ENCODE measurements around the gene TYW5.

Gene TYW5

DNA sequence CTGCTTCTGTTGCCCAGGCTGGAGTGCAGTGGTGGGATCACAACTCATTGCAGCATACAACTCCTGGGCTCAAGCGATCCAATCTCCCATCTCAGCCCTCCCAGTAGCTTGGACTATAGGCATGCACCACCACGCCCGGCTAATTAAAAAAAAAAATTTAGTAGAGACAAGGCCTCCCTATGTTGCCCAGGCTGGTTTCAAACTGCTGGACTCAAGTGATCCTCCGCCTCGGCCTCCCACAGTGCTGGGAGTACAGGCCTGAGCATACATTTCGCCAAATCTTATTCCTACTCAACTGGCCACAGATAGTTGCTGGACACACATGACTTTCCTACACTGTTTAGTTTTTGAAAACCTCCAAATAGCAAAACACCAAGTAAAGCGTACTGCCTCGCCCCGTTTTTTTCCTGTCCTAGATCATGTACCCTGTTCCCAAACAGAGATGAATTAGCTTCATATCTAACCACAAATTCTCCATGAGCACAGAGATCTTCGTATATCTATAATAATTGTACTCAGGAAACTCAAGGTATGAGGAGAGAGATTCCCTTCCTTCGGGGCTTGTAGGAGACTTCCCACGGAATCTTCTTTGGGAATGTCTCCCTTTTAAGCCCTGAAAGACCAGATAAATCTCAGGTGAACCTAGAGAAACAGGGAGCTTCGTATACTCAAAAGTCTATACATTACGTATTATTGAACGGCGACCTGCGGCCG is 44.8 kb downstream of the TYW5 start:
- Histone ChIP-seq H3K79me1 (ENCODE audit: low read length) (no peaks in the 10 kb centered on the region), H4K8ac (ENCODE audit: low read depth, low read length) (peak overlapping the region; percentile 78), H3K36me3 (ENCODE audit: control insufficient read depth, insufficient read depth, low read length) (no peaks in the 10 kb centered on the region), H2BK120ac (ENCODE audit: low read depth, low read length) (no peak overlapping the region), H3K56ac (ENCODE audit: low read length) (peak overlapping the region; percentile 73), H2BK5ac (ENCODE audit: low read length) (no peak overlapping the region), H4K5ac (ENCODE audit: low read length) (peak overlapping the region; percentile 100), H3K18ac (ENCODE audit: low read length) (no peak overlapping the region), H3K4ac (ENCODE audit: low read depth, low read length) (no peak overlapping the region), H2AK5ac (ENCODE audit: low read length) (no peak overlapping the region), H3K4me2 (ENCODE audit: low read length) (peak overlapping the region; percentile 59), H3K27me3 (ENCODE audit: insufficient read depth, low read length, poor library complexity) (no peaks in the 10 kb centered on the region), H3K4me1 (ENCODE audit: control insufficient read depth, low read depth, low read length) (no peaks in the 10 kb centered on the region), H3K4me3 (ENCODE audit: low read length) (peak overlapping the region; percentile 49), H3K9ac (ENCODE audit: low read length) (peak overlapping the region; percentile 77), H2BK15ac (replicated peaks; ENCODE audit: low read depth) (no peak overlapping the region), H3K27ac (ENCODE audit: low read depth, low read length) (no peak overlapping the region), H3K79me2 (ENCODE audit: control insufficient read depth, insufficient read depth, low read length) (peaks cover 32% of the 10 kb centered on the region), H3K23ac (ENCODE audit: low read length) (no peak overlapping the region)
- WGBS (ENCODE audit: extremely low coverage, insufficient coverage, low lambda C conversion rate) = no CpG with 5 or more reads among the region's 18 CpGs
- no peak for DNase-seq

GRCh38 chr2:199907008-199907714 is 48.1 kb downstream of the TYW5 start:
- no peaks in the 10 kb centered on the region for H3K79me1 ChIP-seq (ENCODE audit: low read length)
- no peak overlapping the region for H3K18ac ChIP-seq (ENCODE audit: low read length)
- no peak overlapping the region for H3K4me2 ChIP-seq (ENCODE audit: low read length)
- no peak overlapping the region for H3K4me3 ChIP-seq (ENCODE audit: low read length)
- H3K56ac ChIP-seq (ENCODE audit: low read length) = no peak overlapping the region
- H3K27me3 ChIP-seq (ENCODE audit: insufficient read depth, low read length, poor library complexity) = no peaks in the 10 kb centered on the region
- no peak overlapping the region for H3K23ac ChIP-seq (ENCODE audit: low read length)
- H2BK15ac ChIP-seq (replicated peaks; ENCODE audit: low read depth) = no peak overlapping the region
- no peak overlapping the region for H2BK5ac ChIP-seq (ENCODE audit: low read length)
- no CpG with 5 or more reads among the region's 2 CpGs for WGBS (ENCODE audit: extremely low coverage, insufficient coverage, low lambda C conversion rate)
- no peak overlapping the region for H4K5ac ChIP-seq (ENCODE audit: low read length)
- no peak overlapping the region for H3K9ac ChIP-seq (ENCODE audit: low read length)
- peaks cover 8% of the 10 kb centered on the region for H3K79me2 ChIP-seq (ENCODE audit: control insufficient read depth, insufficient read depth, low read length)
- H3K27ac ChIP-seq (ENCODE audit: low read depth, low read length) = no peak overlapping the region
- H3K4me1 ChIP-seq (ENCODE audit: control insufficient read depth, low read depth, low read length) = no peaks in the 10 kb centered on the region
- no peak overlapping the region for H3K4ac ChIP-seq (ENCODE audit: low read depth, low read length)
- no peak overlapping the region for H2AK5ac ChIP-seq (ENCODE audit: low read length)
- no peak overlapping the region for H4K8ac ChIP-seq (ENCODE audit: low read depth, low read length)
- H2BK120ac ChIP-seq (ENCODE audit: low read depth, low read length) = no peak overlapping the region
- H3K36me3 ChIP-seq (ENCODE audit: control insufficient read depth, insufficient read depth, low read length) = no peaks in the 10 kb centered on the region
- DNase-seq = no peak

GRCh38 chr2:199903111-199903510 is 52.2 kb downstream of the TYW5 start:
- Histone ChIP-seq H3K4me1 (ENCODE audit: control insufficient read depth, low read depth, low read length) (no peaks in the 10 kb centered on the region), H3K4me2 (ENCODE audit: low read length) (no peak overlapping the region), H3K4ac (ENCODE audit: low read depth, low read length) (no peak overlapping the region), H2AK5ac (ENCODE audit: low read length) (no peak overlapping the region), H3K56ac (ENCODE audit: low read length) (no peak overlapping the region), H3K23ac (ENCODE audit: low read length) (no peak overlapping the region), H4K8ac (ENCODE audit: low read depth, low read length) (no peak overlapping the region), H4K5ac (ENCODE audit: low read length) (no peak overlapping the region), H3K18ac (ENCODE audit: low read length) (no peak overlapping the region), H3K79me2 (ENCODE audit: control insufficient read depth, insufficient read depth, low read length) (no peaks in the 10 kb centered on the region), H2BK5ac (ENCODE audit: low read length) (no peak overlapping the region), H3K27ac (ENCODE audit: low read depth, low read length) (no peak overlapping the region), H3K4me3 (ENCODE audit: low read length) (no peak overlapping the region), H2BK120ac (ENCODE audit: low read depth, low read length) (no peak overlapping the region), H3K9ac (ENCODE audit: low read length) (no peak overlapping the region), H3K27me3 (ENCODE audit: insufficient read depth, low read length, poor library complexity) (no peaks in the 10 kb centered on the region), H3K79me1 (ENCODE audit: low read length) (no peaks in the 10 kb centered on the region), H3K36me3 (ENCODE audit: control insufficient read depth, insufficient read depth, low read length) (no peaks in the 10 kb centered on the region), H2BK15ac (replicated peaks; ENCODE audit: low read depth) (no peak overlapping the region)
- WGBS (ENCODE audit: extremely low coverage, insufficient coverage, low lambda C conversion rate) = no CpG with 5 or more reads among the region's 1 CpG
- no peak for DNase-seq

- H2AK5ac ChIP-seq (ENCODE audit: low read length) = no peak overlapping the region
- H3K23ac ChIP-seq (ENCODE audit: low read length) = no peak overlapping the region
- no peaks in the 10 kb centered on the region for H3K79me2 ChIP-seq (ENCODE audit: control insufficient read depth, insufficient read depth, low read length)
- no peak overlapping the region for H3K4me2 ChIP-seq (ENCODE audit: low read length)
- no peak overlapping the region for H3K4ac ChIP-seq (ENCODE audit: low read depth, low read length)
- no peak overlapping the region for H3K18ac ChIP-seq (ENCODE audit: low read length)
- H3K27me3 ChIP-seq (ENCODE audit: insufficient read depth, low read length, poor library complexity) = no peaks in the 10 kb centered on the region
- H3K4me1 ChIP-seq (ENCODE audit: control insufficient read depth, low read depth, low read length) = no peaks in the 10 kb centered on the region
- H2BK5ac ChIP-seq (ENCODE audit: low read length) = no peak overlapping the region
- H3K79me1 ChIP-seq (ENCODE audit: low read length) = no peaks in the 10 kb centered on the region
- H3K9ac ChIP-seq (ENCODE audit: low read length) = no peak overlapping the region
- H3K56ac ChIP-seq (ENCODE audit: low read length) = no peak overlapping the region
- H4K5ac ChIP-seq (ENCODE audit: low read length) = no peak overlapping the region
- H2BK15ac ChIP-seq (replicated peaks; ENCODE audit: low read depth) = no peak overlapping the region
- DNase-seq = no peak
- no peak overlapping the region for H4K8ac ChIP-seq (ENCODE audit: low read depth, low read length)
- H2BK120ac ChIP-seq (ENCODE audit: low read depth, low read length) = no peak overlapping the region
- H3K36me3 ChIP-seq (ENCODE audit: control insufficient read depth, insufficient read depth, low read length) = no peaks in the 10 kb centered on the region
- no CpG with 5 or more reads among the region's 4 CpGs for WGBS (ENCODE audit: extremely low coverage, insufficient coverage, low lambda C conversion rate)
- H3K4me3 ChIP-seq (ENCODE audit: low read length) = no peak overlapping the region
- H3K27ac ChIP-seq (ENCODE audit: low read depth, low read length) = no peak overlapping the region
These were observed 52.7 kb downstream of the TYW5 start for GRCh38 chr2:199902486-199903110.

- no peaks in the 10 kb centered on the region for H3K79me2 ChIP-seq (ENCODE audit: control insufficient read depth, insufficient read depth, low read length)
- no peak overlapping the region for H3K18ac ChIP-seq (ENCODE audit: low read length)
- H3K4me2 ChIP-seq (ENCODE audit: low read length) = no peak overlapping the region
- H3K4me3 ChIP-seq (ENCODE audit: low read length) = no peak overlapping the region
- no peak overlapping the region for H2BK120ac ChIP-seq (ENCODE audit: low read depth, low read length)
- H3K4me1 ChIP-seq (ENCODE audit: control insufficient read depth, low read depth, low read length) = no peaks in the 10 kb centered on the region
- no peak overlapping the region for H3K23ac ChIP-seq (ENCODE audit: low read length)
- no peak overlapping the region for H3K4ac ChIP-seq (ENCODE audit: low read depth, low read length)
- no peak overlapping the region for H4K8ac ChIP-seq (ENCODE audit: low read depth, low read length)
- H2BK5ac ChIP-seq (ENCODE audit: low read length) = no peak overlapping the region
- H3K27me3 ChIP-seq (ENCODE audit: insufficient read depth, low read length, poor library complexity) = no peaks in the 10 kb centered on the region
- no peaks in the 10 kb centered on the region for H3K36me3 ChIP-seq (ENCODE audit: control insufficient read depth, insufficient read depth, low read length)
- no peak overlapping the region for H3K27ac ChIP-seq (ENCODE audit: low read depth, low read length)
- no peak overlapping the region for H4K5ac ChIP-seq (ENCODE audit: low read length)
- DNase-seq = no peak
- no peak overlapping the region for H3K9ac ChIP-seq (ENCODE audit: low read length)
- H3K56ac ChIP-seq (ENCODE audit: low read length) = no peak overlapping the region
- no peak overlapping the region for H2BK15ac ChIP-seq (replicated peaks; ENCODE audit: low read depth)
- no peak overlapping the region for H2AK5ac ChIP-seq (ENCODE audit: low read length)
- WGBS (ENCODE audit: extremely low coverage, insufficient coverage, low lambda C conversion rate) = no CpG with 5 or more reads among the region's 4 CpGs
- H3K79me1 ChIP-seq (ENCODE audit: low read length) = no peaks in the 10 kb centered on the region
These were observed 53.3 kb downstream of the TYW5 start for GRCh38 chr2:199901942-199902341.
